T follicular helper cell (primary cell): ENCODE measurements around the gene TRPC4AP.

ENCODE experiments used
- DNase-seq: peaks from one replicate; pipeline ENCODE4 v3.0.0-alpha.2; 2020; ENCODE audit warnings: low read depth

The TRPC4AP gene

DNA sequence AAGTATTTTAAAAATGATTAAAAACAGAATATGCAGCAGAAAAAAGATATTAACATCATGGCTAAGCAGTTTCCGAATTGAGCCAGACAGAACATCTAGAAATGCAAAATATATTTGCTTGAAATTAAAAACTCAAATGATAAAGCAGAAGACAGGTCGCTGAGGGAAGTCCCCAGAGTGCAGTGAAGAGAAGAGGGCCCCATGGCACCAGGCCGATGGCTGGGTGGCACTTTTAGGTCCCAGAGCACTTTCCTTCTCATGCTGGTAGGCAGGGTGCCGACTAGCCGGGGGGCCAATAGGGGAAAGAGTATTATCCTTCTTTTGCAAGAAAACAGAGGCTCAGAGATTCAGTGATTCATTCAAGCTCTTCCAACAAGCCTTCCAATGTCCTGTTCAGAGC lies 78.1 kb downstream of the TRPC4AP start:
- no peak for DNase-seq

DNA sequence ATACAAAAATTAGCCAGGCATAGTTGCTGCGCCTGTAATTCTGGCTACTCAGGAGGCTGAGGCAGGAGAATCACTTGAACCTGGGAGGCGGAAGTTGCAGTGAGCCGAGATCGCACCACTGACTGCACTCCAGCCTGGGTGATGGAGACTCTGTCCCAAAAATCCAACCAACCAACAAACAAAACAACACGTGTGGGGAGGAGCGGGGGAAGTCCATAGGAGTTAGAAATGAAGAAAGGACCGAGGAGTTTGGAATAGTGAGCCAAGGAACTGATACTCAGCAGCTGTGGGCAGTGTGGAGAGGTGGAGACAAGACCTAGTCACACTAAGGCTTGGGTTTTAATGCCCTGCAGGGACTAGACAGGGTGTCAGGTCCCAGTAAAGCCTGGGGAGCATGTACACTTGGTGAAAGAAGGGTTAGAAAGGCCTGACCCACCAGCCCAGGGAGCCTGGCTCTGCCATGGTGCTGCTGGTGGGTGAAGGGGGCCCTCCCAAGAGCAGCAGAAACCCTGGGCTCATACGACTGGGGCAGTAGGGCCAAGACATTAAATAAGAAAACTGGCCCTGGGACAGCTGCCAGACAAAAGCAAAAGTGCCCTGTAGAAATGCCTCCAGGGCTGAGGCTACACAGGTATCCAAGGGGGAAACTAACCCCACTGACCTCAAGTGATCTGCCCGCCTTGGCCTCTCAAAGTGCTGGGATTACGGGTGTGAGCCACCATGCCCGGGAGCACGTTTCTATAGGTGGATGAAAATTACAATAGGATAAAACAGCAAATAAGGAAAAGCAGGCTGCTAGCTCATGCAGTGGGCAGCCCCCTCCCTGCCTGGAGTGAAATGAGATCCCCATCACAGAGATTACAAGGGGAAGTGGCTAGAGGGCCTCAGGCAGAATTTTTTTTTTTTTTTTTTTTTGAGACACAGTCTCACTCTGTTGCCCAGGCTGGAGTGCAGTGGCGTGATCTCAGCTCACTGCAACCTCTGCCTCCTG lies 78.9 kb downstream of the TRPC4AP start:
- no peak for DNase-seq

DNA sequence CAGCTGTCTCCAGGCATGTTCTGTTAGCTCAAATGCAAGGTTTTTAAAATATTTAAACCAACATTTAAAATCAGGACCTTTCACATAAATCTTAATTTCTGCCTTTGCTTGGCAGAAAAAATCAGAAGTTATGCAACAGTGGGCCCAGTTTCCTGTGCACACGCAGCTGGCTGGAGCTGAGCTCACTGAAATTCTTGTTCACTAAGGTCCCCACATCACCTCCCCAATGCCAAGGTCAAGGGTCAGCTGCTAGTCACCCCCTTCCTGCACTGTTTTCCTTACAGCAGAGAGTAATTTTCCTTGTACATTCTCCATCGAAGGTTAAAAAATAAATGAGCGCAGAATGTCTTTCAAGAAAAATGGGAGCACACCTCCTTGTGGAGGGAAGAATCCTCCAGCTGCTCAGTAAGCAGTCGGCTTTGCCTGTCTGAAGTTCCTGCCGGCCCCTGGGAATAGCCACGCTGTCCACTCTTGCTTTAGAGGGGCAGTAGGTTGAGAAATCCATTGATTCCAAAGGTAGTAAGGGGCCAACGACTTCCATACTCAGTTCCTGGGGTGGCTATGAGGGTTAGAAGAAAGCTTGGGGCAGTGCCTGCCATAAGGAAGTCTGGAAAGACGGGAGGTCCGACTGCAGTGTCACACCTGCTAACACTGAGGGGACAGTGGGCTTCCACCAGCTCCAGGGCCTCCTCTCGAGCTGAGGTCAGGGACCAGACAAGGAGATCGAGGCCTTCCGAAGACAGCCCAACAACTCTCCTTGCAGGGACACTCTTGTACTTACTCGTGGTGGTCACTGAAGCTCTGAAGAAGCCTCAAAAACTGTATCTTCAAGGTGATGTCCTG lies 80.2 kb downstream of the TRPC4AP start:
- no peak for DNase-seq

DNA sequence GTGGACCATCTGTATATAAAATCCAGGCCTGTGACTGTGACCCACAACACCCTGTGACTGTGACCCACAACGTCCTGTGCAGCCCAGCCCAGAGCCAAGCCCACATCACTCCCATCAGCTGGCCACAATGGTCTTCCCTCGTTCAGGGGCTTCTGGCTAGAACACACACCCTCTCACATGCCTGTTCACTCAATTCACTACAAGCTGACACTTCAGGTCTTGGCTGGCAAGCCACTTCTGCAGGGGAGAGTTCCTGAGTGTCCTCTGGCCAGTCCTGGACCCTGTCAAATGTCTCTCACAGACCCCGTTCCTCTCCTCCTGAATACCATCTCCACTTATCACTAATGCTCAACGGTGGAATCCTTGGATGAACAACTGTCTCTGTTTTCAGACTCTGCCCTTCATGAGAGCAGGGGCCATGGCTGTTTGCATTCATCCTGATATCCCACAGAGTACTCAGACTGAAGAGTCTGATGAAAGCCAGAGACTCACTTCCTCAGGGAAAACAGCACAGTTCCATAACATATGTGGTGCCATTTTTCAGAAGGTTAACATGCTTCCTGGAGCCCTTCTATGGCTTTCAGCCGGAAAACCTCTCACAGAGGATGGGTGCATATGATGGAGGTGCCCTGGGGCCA lies 80.9 kb downstream of the TRPC4AP start:
- DNase-seq: no peak

DNA sequence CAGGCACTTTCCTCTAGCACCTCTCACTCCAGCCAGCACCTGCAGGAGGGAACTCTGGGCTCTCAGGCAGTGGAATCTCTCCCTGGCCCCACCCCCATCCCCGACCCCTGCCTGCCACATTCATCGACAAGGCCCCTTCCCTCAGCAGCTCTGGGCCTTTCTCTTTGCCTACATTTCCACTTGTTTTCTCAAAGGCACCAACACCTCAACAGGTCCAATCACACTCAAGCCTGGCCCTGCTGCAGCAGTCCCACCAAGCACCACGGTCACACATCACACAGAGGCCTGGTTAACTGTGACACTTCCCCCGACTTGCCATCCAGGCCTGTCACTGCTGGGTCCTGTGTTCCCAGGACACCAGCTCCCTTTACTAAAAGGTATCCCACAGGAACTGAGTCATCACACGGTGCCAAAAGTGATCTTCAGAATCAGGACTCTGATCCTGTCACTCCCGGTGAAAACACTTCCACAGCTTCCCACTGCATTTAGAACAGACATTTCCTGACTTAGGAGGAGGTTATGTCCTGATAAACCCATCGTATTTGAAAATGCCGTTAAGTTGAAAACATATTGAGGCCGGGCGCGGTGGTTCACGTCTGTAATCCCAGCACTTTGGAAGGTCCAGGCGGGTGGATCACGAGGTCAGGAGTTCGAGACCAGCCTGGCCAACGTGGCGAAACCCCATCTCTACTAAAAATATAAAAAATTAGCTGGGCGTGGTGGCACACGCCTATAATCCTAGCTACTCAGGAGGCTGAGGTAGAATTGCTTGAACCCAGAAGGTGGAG lies 82.0 kb downstream of the TRPC4AP start:
- no peak for DNase-seq

DNA sequence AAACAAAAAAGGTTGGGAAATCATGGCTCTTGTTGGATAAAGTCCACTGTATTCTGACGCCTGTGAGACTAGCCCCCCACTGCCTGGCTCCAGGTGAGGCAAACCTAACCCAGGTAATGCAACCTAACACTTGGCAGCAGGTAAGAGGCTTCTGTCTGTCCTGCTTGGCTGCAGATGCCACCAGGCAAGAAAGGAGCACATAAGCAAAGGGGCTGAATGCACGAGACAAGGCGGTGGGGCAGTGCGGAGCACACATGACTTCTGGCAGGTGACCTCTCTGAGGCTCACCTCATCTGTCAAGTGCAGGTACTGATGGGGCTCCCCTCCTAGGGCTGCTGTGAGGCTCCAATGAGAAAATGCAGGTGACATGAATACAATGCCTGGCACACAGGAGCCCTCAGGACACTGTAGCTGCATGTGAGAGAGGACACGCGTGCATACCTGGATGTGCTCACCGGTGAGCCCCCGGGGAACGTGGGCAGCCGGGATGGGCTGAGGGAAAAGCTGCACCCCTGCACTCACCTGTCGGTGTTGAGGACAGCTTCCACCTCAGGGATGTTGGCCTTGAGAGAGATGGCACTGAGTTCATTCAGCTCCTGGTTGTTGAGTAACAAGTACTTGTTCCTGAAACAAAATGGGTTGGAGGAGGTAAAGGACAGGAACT lies 82.8 kb downstream of the TRPC4AP start:
- no peak for DNase-seq

DNA sequence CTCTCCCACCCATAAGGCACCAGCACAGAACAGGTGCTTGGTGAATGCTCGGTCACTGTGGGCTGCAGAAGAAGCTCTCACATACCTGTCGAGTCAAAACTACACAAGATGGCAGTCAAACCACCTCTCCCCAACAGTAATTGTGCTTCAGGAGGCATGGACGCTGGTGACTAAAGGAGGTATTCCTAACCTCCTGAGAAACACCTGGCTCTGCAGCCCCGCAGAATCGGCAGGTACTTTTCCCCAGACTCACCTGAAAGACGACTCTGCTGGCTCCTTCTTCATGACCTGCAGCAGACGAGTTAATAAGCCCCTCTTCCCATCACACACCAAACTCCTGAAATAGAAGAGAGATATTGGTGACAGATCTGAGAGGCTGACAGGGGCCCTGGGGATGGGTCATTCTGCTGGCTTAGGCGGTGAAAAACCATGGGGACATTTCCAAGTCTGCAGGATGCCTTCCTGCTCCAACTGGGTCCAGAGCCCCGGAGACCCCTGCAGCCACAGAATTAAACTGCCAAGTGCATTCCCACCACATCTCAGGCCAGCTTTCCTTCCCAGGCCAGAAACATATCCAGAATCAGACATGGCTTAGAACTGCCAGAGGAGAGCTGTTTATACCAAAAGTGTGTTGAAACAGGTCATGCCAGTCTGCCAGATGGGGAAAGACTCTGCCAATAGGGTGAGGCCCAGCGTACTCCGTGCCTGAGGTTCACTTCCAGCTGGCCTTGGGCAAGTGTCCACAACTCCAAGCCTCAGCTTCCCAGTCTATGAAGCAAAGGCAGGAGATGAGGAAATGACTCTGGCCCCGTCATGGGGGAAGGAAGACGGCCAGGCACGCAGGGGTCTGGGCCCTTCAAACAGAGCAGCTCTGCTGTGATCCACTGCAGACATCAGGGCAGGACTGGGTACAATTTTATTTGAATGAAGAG lies 83.9 kb downstream of the TRPC4AP start:
- no peak for DNase-seq

DNA sequence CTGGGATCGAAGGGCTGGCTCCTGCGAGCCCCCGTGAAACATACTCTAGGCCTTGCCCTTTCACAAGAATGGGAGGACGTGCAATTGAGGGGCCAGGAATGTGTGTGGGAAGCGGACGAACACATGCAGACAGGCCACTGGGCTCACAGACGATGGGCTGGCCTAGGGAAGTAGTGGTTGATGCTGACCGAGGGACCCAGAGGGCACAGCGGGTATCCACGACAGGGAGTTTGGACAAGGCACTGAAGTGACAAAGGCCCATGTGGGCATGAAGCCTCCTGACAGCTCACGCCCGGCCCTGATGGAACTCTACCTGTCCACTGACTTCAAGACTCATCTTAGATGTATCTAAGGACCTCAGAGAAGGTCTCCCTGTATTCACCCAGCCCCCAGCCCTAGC lies 84.7 kb downstream of the TRPC4AP start:
- DNase-seq: no peak

DNA sequence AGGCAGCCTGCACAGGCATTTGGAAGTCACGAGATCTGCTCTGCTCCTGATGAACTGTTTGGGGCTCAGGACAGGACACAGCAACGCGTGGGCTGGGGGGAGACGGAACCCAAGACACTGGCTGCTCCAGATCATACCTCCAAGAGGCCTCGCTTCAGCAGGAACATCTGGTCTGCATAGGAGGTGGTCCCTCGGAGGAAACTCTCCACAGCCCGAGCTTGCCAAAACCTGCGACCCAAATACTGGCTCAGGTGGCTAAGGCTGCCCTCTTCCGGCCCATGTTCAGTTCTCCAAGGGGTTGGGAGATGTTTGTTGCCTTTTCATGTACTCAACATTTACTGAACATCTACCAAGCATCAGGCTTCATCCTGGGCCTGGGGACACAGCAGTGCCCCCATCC lies 85.2 kb downstream of the TRPC4AP start:
- DNase-seq: no peak

DNA sequence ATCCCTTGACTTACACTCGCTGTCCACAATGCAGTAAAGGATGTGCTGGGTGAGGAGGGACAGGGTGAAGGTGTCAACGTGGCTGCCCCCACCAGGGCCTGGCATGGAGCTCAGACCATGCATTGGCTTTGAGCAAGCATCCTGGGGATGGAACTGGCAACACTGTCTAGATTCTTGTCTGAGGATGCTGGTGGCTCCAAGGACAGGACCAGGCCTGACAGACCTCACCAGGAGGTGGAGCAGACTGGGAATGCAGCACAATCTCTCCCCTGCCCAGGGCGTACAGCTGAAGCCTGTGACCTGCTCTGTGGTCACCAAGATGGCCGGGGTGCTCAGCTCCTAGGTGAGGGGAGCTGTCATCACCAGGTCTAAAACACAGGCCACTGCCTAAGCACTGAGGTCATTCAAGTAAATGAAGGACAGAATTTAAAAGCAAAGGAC lies 86.1 kb downstream of the TRPC4AP start:
- DNase-seq: no peak

DNA sequence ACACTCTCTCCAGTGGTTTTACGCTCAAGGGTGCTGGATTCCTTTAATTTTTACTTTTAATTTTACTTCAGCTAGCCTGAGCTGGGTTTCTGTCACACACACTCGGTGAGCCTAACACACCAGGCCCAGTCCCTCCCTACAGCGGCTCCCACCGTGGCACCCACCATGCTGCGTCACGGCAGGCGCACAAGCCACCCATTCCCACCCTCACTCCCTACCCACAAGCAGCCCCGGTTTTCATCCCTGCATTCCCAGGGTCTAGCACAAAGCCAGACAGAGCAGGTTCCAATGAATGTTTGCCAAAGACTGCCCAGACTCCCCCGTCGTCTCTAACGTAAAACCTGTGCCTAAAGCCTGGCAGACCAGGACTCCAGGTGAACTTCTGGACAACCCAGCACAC lies 86.6 kb downstream of the TRPC4AP start:
- no peak for DNase-seq

DNA sequence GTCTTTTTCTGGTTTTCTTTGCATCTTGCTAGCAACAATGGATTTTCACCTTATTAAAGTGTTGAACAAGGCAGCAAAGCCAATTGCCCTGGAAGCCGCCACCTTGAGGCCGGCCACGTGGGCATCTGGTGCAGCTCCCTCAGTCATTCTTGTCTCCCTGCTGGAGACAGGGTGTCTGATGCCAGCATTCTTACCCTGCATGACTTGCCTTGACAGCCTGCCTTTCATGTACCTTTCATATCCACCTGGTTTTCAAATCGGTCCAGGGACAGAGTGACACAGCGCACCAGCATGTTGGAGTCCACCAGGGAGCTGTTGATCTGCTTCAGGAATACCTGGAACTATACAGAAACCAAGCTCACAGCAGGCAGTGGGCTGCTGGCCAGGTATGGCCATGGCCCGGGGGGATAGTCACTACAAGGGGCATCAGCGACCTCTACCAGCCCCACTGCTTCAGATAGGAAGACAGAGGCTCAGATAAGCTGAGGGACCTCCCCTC lies 87.1 kb downstream of the TRPC4AP start:
- no peak for DNase-seq

DNA sequence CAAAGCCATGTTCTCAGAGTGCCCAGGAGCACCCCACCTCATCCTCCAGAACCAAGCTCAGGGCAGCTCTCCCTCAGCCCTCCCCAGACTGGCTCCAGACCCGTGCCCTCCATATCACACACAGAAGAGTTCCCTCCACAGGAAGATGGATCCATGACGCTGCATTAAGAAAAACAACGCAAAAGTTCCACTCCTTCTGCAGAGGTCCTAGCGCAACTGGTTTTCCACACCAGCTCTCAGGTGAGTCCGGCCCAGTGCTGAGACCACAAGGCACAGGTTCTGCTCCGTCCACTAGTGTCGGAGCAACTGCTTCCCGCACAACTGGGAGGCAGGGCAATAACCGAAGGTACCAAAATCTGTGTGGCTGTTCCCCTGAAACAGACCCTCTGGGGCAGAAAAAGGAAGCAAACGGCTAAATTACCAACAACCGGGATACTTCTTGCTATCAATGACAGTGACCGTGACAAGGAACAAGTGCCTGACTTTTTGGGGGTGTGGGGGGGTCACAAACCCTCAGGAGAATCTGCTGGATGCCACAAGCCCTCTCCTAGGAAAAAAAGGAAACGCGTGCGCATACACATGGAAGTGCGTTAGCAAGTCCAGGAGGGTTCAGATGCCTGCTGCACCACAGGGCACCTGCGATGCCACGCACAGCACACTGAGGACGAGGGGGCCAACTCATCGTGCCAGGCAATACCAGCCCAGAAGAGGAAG lies 87.7 kb downstream of the TRPC4AP start:
- no peak for DNase-seq

DNA sequence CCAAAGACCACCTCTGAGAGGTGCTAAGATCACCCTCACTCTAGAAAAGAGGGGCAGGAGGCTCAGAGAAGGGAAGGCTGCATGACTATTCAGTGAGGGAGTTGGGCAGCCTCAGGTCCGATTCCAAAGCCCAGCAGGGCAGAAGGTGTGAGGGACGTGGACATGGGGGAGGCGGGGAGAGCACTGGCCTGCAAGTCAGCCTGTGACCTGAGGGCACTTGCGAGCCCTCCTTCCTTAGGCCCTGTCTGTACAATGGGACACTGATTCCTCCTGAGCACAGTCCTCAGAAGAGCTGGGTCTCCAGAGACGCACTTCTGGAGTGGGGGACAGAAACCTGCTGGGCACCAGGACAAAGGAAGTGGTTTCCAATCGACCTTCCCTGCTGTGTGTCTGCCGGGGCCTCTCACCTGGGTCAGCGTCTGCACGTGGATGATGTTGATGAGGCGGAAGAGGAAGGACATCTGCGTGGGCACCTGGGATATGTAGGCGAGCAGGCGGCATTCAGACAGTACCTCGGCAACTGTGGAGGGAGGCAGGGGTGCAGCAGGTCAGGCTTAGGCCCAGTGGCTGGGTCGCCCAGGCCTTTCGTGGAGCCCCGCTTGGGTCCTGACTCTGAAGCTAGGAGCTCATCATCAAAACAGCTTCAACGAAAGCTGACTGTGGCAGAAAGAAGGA lies 88.4 kb downstream of the TRPC4AP start:
- no peak for DNase-seq

DNA sequence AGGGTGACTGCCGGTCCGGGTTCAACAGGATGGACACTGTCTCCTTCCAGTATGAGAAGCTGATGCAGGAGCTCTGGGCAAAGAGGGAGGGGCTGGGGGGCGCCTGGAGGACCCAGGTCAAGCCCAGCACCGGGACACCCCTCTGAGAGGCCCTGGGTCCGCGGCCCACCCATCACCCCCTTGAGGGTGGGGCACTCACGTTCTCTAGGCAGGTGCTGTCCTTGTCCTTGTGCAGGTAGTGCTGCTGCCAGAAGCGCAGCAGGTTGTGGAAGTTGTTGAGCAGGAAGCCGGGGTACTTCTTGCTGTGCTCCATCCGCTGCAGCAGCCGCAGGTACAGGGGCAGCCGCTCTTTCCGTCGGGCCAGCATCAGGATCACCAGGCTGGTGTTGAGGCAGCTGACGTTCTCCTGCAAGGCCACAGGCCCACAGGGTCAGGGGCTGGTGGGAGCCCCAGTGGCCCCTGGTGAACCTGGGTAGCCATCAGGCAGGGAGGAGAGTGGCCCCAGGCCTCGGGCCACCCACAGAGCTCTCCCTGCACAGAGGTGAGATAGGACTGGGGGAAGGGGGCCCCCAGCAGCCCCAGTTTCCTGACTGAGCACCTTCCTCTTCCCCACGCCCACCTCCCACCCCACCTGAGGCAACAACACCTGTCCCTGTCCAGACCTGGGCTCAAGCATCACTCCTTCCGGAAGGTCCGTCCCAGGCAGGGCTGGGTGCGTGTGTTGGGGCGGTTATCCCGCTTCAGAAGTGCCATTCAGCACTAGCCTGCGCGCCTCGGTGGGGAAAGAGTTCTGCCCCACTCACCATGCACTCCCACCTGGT lies 89.2 kb downstream of the TRPC4AP start:
- no peak for DNase-seq

DNA sequence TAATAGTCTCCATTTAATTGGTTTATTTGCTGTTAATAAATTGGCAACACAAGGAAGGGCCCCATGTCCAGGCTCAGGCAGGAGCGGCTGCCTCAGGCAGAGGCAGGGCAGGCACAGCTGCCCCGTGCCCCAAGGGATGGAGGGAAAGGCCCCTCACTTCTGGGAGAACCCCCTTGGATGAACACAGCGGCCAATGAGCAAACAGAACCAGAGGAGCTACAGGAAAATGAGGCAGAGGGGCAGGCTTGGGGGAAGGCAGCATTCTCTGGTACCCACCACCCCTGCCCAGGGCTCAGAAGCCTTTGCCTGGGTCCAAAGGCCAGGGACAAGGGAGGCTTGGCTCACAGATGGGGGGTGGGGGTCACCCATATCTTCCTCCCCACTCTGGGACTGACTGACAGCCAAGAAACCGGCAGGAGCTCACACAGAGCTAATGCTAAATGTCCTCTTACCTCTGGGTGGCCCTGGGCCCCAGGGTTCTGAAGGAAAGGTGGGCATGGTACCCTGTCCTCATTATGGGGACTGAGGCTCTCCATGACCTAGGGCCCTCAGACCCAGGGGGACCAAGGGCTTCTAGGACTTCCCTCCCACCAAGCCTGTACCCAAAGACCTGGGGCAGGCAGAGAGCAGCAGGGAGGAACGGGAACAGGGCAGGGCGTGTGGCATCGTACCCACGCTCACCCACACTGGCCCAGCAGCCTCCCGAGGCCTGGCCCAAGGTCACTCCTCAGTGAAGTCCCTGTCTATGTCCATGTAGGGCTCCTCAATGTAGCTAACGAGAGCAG lies 90.0 kb downstream of the TRPC4AP start:
- DNase-seq: no peak
